ENCODE data around the gene POLK.

DNA sequence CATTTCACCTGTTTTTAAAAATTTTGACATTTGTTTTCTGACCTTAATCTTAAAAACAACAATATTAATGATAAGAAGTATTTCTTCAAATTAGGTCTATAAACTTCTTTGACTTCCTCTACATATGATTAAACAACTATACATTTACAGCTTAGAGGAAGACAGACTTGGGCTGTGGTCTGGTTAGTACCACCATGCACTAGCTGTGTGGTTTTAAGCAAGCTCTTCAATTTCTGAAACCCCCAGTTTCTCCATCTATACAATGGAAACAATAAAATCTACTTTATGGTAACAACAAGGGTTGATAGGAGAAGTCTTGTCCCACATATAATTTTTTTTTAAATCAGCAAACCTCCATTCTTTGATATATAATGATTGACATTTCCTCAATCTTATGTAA lies 115.3 kb downstream of the POLK start:
- TF ChIP-seq POLR2A (IDR thresholded peaks at IDR 0.05; ENCODE audit: extremely low read depth, insufficient read length) = no peak
- TF ChIP-seq, protein P1, sequence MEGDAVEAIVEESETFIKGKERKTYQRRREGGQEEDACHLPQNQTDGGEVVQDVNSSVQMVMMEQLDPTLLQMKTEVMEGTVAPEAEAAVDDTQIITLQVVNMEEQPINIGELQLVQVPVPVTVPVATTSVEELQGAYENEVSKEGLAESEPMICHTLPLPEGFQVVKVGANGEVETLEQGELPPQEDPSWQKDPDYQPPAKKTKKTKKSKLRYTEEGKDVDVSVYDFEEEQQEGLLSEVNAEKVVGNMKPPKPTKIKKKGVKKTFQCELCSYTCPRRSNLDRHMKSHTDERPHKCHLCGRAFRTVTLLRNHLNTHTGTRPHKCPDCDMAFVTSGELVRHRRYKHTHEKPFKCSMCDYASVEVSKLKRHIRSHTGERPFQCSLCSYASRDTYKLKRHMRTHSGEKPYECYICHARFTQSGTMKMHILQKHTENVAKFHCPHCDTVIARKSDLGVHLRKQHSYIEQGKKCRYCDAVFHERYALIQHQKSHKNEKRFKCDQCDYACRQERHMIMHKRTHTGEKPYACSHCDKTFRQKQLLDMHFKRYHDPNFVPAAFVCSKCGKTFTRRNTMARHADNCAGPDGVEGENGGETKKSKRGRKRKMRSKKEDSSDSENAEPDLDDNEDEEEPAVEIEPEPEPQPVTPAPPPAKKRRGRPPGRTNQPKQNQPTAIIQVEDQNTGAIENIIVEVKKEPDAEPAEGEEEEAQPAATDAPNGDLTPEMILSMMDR (IDR thresholded peaks at IDR 0.05; ENCODE audit: low read depth, low read length) = no peak
- TF ChIP-seq MAX (IDR thresholded peaks at IDR 0.05; ENCODE audit: low read depth, low read length) = no peak
- TF ChIP-seq MYC (IDR thresholded peaks at IDR 0.05; ENCODE audit: low read depth, low read length) = no peak

Measured in NB4 (cell line).